Measurements from ENCODE around the gene SUN2. TPM values are rescaled to one million over a fixed set of nuclear protein-coding genes. Genes with fewer than 3 reads are reported as not detected.
A peak's percentile ranks its signal among the peaks of the same experiment; 100 is the strongest.

The SUN2 gene
- total RNA-seq, 4 donors from 2014 or later = 118 to 285 (median 175) TPM

DNA sequence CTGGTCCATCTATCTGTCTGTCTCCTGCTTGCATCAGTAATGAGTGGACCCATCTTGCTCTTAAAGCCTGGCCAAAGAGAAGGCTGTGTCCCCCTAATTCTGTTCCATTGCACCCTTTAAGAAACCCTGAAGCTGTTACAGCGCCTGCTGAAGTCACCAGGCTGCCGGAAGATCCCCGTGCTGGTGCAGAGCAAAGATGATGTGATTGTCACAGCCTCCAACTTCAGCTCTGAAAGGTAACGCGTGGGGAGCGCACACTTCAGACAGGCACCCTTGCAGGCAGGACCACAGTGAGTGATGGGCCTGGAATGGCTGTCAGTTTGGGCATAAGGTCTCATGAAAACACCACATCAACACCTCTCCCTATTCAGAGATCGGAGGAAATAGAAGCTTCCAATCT lies 31.6 kb downstream of the SUN2 start:
- DNase-seq = no peak
- Histone ChIP-seq H3K27me3 (no peaks in the 10 kb centered on the region), H3K9me3 (no peaks in the 10 kb centered on the region), H3K36me3 (no peaks in the 10 kb centered on the region), H3K27ac (no peak overlapping the region), H3K4me3 (no peak overlapping the region), H3K4me1 (no peaks in the 10 kb centered on the region)
- intact Hi-C loops (cut with DNase I; ENCODE audit: low total_unique reads) = no loop called here
- TF ChIP-seq POLR2A (IDR thresholded peaks at IDR 0.05) = no peak
- TF ChIP-seq, protein P1, sequence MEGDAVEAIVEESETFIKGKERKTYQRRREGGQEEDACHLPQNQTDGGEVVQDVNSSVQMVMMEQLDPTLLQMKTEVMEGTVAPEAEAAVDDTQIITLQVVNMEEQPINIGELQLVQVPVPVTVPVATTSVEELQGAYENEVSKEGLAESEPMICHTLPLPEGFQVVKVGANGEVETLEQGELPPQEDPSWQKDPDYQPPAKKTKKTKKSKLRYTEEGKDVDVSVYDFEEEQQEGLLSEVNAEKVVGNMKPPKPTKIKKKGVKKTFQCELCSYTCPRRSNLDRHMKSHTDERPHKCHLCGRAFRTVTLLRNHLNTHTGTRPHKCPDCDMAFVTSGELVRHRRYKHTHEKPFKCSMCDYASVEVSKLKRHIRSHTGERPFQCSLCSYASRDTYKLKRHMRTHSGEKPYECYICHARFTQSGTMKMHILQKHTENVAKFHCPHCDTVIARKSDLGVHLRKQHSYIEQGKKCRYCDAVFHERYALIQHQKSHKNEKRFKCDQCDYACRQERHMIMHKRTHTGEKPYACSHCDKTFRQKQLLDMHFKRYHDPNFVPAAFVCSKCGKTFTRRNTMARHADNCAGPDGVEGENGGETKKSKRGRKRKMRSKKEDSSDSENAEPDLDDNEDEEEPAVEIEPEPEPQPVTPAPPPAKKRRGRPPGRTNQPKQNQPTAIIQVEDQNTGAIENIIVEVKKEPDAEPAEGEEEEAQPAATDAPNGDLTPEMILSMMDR (IDR thresholded peaks at IDR 0.05) = no peak

DNA sequence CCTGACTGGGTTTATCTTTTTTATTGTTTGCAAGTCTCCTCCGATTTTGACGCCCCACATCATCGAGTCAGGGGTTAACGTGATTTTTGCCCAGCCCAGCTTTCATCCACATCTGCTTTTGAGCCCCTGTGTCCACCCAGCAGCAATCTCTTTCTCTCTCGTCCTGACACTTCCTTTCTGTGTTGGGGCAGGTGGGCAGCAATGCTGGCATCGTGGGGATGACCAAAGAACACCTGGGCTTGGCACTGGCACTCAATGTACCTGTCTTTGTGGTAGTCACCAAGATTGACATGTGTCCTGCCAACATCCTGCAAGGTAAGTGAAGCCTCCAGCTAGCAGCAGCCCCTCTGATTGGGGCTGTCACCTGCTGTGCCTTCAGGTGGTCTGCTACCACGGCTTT lies 34.2 kb downstream of the SUN2 start:
- no peak for TF ChIP-seq POLR2A (IDR thresholded peaks at IDR 0.05)
- TF ChIP-seq, protein P1 (IDR thresholded peaks at IDR 0.05) = no peak
- Histone ChIP-seq H3K27me3 (no peaks in the 10 kb centered on the region), H3K27ac (no peak overlapping the region), H3K36me3 (no peaks in the 10 kb centered on the region), H3K9me3 (no peaks in the 10 kb centered on the region), H3K4me1 (no peaks in the 10 kb centered on the region), H3K4me3 (no peak overlapping the region)
- intact Hi-C loops (cut with DNase I; ENCODE audit: low total_unique reads) = no loop called here
- no peak for DNase-seq

DNA sequence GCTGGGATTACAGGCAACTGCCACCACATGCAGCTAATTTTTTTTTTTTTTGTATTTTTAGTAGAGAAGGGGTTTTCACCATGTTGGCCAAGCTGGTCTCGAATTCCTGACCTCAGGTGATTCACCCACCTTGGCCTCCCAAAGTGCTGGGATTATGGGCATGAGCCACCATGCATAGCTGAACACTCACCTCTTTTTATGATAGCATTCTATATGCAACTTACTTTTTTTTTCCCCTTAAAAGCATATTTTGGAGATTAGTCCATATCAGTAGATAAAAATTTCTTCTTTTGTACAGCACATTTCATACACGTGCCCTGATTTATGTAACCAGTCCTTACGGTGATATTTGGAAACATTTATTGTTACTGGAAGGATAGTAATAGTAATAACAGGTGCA lies 35.4 kb downstream of the SUN2 start:
- H3K4me3 ChIP-seq = no peak overlapping the region
- H3K27ac ChIP-seq = no peak overlapping the region
- intact Hi-C loops (cut with DNase I; ENCODE audit: low total_unique reads) = no loop called here
- no peaks in the 10 kb centered on the region for H3K36me3 ChIP-seq
- H3K9me3 ChIP-seq = no peaks in the 10 kb centered on the region
- H3K27me3 ChIP-seq = no peaks in the 10 kb centered on the region
- no peak for DNase-seq
- H3K4me1 ChIP-seq = no peaks in the 10 kb centered on the region
- no peak for TF ChIP-seq POLR2A (IDR thresholded peaks at IDR 0.05)
- TF ChIP-seq, protein P1 (IDR thresholded peaks at IDR 0.05) = no peak

DNA sequence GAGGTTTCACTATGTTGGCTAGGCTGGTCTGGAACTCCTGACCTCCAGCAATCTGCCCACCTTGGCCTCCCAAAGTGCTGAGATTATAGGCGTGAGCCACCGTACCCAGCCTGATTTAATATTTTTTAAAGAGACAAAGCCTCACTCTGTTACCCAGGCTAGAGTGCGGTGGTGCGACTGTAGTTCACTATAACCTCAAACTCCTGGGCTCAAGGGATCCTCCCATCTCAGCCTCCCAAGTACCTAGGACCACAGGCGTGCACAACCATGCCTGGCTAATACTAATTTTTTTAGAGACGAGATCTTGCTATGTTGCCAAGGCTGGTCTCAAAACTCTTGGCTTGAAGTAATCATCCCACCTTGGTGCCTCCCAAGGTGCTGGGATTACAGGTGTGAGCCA lies 36.6 kb downstream of the SUN2 start:
- no peak for DNase-seq
- H3K4me1 ChIP-seq = no peaks in the 10 kb centered on the region
- no peaks in the 10 kb centered on the region for H3K9me3 ChIP-seq
- no peaks in the 10 kb centered on the region for H3K36me3 ChIP-seq
- H3K27ac ChIP-seq = peak overlapping the region in 1 of 2 donors; percentile 53
- H3K4me3 ChIP-seq = no peak overlapping the region
- no peaks in the 10 kb centered on the region for H3K27me3 ChIP-seq
- intact Hi-C loops (cut with DNase I; ENCODE audit: low total_unique reads) = no loop called here
- TF ChIP-seq, protein P1 (IDR thresholded peaks at IDR 0.05) = no peak
- no peak for TF ChIP-seq POLR2A (IDR thresholded peaks at IDR 0.05)

DNA sequence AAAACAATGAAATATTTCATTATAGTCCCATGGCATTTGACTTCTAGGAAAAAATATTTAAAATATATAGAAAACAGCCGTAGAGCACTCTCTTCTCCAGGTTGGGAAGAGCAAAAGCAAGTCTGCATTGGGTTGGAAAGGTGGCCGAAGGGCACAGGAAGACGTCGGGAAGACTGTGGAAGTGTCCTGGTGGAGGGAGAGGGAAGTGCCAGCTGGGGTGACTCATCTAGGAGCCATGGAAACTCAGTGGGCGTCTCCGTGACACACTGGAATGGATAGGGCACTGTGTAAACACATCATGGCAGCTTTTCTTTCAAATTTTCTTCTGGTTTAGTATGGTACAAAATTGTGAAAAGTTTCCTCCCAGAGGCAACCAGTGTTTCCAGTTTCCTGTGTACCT lies 37.4 kb downstream of the SUN2 start:
- Histone ChIP-seq H3K27me3 (no peaks in the 10 kb centered on the region), H3K27ac (peak overlapping the region; percentile 8 to 53), H3K4me3 (no peak overlapping the region), H3K36me3 (no peaks in the 10 kb centered on the region), H3K4me1 (no peaks in the 10 kb centered on the region), H3K9me3 (no peaks in the 10 kb centered on the region)
- no peak for TF ChIP-seq POLR2A (IDR thresholded peaks at IDR 0.05)
- TF ChIP-seq, protein P1 (IDR thresholded peaks at IDR 0.05) = peak in 3 of 4 experiments; percentile 58 to 61 (median 61)
- DNase-seq = peak; percentile 59 to 64
- intact Hi-C loops (cut with DNase I; ENCODE audit: low total_unique reads) = no loop called here

Measured in uterus (tissue), 4 donors.